CD4-positive, alpha-beta memory T cell (primary cell): ENCODE results near the gene PPIL1. TPM values are rescaled to one million over a fixed set of nuclear protein-coding genes. Genes with fewer than 3 reads are reported as not detected.

Experiments
- CTCF ChIA-PET: fragments of 350-600 bp; sonication (Branson Sonifier 250); formaldehyde crosslinking; loops from one replicate; lab custom pipeline; 2021; ENCODE audit warnings: inconsistent platforms; ENCODE audit not compliant: partially characterized antibody; lab: Charles Lee
- POLR2A ChIA-PET: fragments of 350-600 bp; sonication (Branson Sonifier 250); formaldehyde crosslinking; loops from one replicate; lab custom pipeline; 2021; ENCODE audit not compliant: partially characterized antibody; lab: Charles Lee
- DNase-seq, 5 donors: peaks; one replicate each; pipeline versions ENCODE4 v3.0.0 to v3.0.0-alpha.2; 2020 to 2022; ENCODE audit warnings: mixed read lengths in 1 of 5
- H3K27ac ChIP-seq: one replicate; pipeline ENCODE4 v1.7.0; 2013; ENCODE audit warnings: low read depth, low read length
- H3K27me3 ChIP-seq: 2 replicates; pipeline ENCODE4 v1.7.0; 2013; ENCODE audit warnings: mild to moderate bottlenecking, low read length, moderate library complexity; ENCODE audit not compliant: insufficient read depth
- H3K36me3 ChIP-seq: 2 replicates; pipeline ENCODE4 v1.7.0; 2013; ENCODE audit warnings: mild to moderate bottlenecking, low read length, moderate library complexity; ENCODE audit not compliant: insufficient read depth
- H3K4me1 ChIP-seq: 2 replicates; pipeline ENCODE4 v1.7.0; 2013; ENCODE audit warnings: mild to moderate bottlenecking, low read length, moderate library complexity; ENCODE audit not compliant: insufficient read depth
- H3K4me3 ChIP-seq, 2 donors: one replicate each; pipeline ENCODE4 v1.7.0; 2013; ENCODE audit warnings: low read length in 2 of 2, mild to moderate bottlenecking in 1 of 2
- H3K9me3 ChIP-seq, 2 donors: one replicate each; pipeline ENCODE4 v1.7.0; 2013; ENCODE audit warnings: low read length in 2 of 2, control low read depth in 1 of 2; ENCODE audit not compliant: control insufficient read depth in 1 of 2
- H3K27ac Mint-ChIP-seq, 7 donors: one replicate each; pipeline ENCODE4 v1.8.0; 2020 to 2021; ENCODE audit warnings: mixed read lengths in 7 of 7, mild to moderate bottlenecking in 6 of 7, inconsistent platforms in 3 of 7, moderate library complexity in 3 of 7
- H3K27me3 Mint-ChIP-seq, 2 donors: one replicate each; pipeline ENCODE4 v1.8.0; 2020 to 2021; ENCODE audit warnings: mixed read lengths in 2 of 2
- H3K36me3 Mint-ChIP-seq, 2 donors: one replicate each; pipeline ENCODE4 v1.8.0; 2020 to 2021; ENCODE audit warnings: mixed read lengths in 2 of 2, inconsistent platforms in 1 of 2, mild to moderate bottlenecking in 1 of 2
- H3K4me1 Mint-ChIP-seq, 4 donors: one replicate each; pipeline ENCODE4 v1.8.0; 2020 to 2021; ENCODE audit warnings: mixed read lengths in 4 of 4, mild to moderate bottlenecking in 1 of 4
- H3K4me3 Mint-ChIP-seq, 8 donors: one replicate each; pipeline ENCODE4 v1.8.0; 2020 to 2021; ENCODE audit warnings: mixed read lengths in 8 of 8, mild to moderate bottlenecking in 7 of 8, moderate library complexity in 6 of 8, inconsistent platforms in 3 of 8
- H3K9me3 Mint-ChIP-seq, 8 donors: one replicate each; pipeline ENCODE4 v1.8.0; 2020 to 2021; ENCODE audit warnings: mixed read lengths in 8 of 8, mild to moderate bottlenecking in 5 of 8, inconsistent platforms in 3 of 8, moderate library complexity in 1 of 8
- intact Hi-C: fragments of 100-400 bp; cut with micrococcal nuclease; formaldehyde crosslinking; loops from one replicate; pipeline ENCODE4 v1.15.1; 2023
- polyA plus RNA-seq, 2 donors: library from polyadenylated mRNA; unstranded; fragments of 300-500 nt; fragmentation: Illumina TruSeq; gene quantifications; one replicate each; pipeline ENCODE4 v1.2.3, GENCODE V29; 2021
- total RNA-seq, 2 experiments: library from RNA; stranded (reverse); gene quantifications; one replicate each; pipeline ENCODE4 v1.2.3, GENCODE V29; 2021

The PPIL1 gene
- total RNA-seq (1 to 10 TPM; 8.4 to 9.2 TPM), polyA plus RNA-seq (10 to 100 TPM; 18.6 to 19.7 TPM)

DNA sequence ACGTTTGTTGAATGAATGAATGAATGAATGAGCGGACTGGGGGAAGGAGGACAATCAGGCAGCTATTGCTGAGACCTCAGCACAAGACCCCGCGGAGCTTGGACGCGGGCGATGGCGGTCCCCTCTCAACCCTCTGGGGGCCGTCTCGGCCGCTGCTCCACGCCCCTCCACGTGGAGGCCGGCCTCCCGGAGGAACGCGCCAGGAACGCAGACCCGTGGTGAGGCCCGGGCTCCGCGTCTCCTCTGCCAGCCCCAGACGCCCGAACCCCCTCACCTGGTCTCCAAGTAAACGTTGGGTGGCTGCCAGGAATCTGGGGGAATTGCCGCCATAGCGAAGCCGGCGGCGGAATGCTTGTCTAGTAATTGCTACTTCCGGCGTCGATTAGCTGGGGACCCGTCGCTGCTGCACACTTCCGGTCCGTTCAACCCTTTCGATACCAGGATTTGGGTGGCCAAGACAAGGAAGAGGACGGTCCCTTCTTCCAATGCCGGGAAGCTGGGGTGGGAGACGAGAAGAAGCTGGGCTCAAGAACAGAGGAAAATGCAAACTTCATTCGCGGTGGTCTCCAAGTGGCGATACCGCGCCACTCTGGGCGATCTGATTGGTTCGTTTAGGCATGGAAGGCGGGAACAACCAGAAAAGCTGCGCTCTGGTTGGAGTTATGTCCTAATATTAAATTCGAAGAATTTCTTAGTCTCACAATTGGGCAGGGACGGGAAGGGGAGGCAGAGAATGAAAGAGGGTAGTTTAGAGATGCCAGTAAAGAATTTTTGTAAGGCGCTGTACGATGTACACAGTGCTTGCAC, at the start of gene PPIL1:
Gene PPIL1, minus strand, starts transcription at position 361 of the 807 bp plus-strand sequence. Its CDS starts 31 bp downstream, at position 330.
- POLR2A ChIA-PET: interaction anchor here (0.6 to 4.5 kb wide), 16 partner anchors 10 to 1839 kb away, joined by 3 to 69 read pairs (median 5); partner anchors contain the start of genes C6orf89, CMTR1, MTCH1 and PI16
- peaks cover 22 to 37% (median 31%) of the 10 kb centered on the region in 4 donors for H3K4me1 Mint-ChIP-seq
- H3K36me3 Mint-ChIP-seq: peaks cover 20% of the 10 kb centered on the region in 2 donors
- H3K9me3 ChIP-seq: no peaks in the 10 kb centered on the region
- intact Hi-C loops: loop anchor here (1.0 kb wide), 2 partner anchors 11 to 280 kb away; partner anchors contain the start of genes C6orf89 and SRSF3
- CTCF ChIA-PET: interaction anchor here (0.7 to 5.3 kb wide), 15 partner anchors 10 to 335 kb away, joined by 3 to 88 read pairs (median 4); partner anchors contain the start of gene C6orf89
- peak within 1 kb of the TSS; percentile 95 to 96 for H3K4me3 ChIP-seq
- H3K4me1 ChIP-seq: peaks cover 23% of the 10 kb centered on the region
- H3K27ac Mint-ChIP-seq: peak within 1 kb of the TSS; percentile 91 to 100 (median 98)
- peak within 1 kb of the TSS; percentile 95 to 100 (median 98) for H3K4me3 Mint-ChIP-seq
- H3K27me3 Mint-ChIP-seq: peaks cover 0 to 1% of the 10 kb centered on the region in 2 donors
- DNase-seq: peak; percentile 91 to 94 (median 92)
- H3K27me3 ChIP-seq: no peaks in the 10 kb centered on the region
- H3K27ac ChIP-seq: peak within 1 kb of the TSS; percentile 87
- peaks cover 0 to 2% (median 0%) of the 10 kb centered on the region in 8 donors for H3K9me3 Mint-ChIP-seq
- no peaks in the 10 kb centered on the region for H3K36me3 ChIP-seq

DNA sequence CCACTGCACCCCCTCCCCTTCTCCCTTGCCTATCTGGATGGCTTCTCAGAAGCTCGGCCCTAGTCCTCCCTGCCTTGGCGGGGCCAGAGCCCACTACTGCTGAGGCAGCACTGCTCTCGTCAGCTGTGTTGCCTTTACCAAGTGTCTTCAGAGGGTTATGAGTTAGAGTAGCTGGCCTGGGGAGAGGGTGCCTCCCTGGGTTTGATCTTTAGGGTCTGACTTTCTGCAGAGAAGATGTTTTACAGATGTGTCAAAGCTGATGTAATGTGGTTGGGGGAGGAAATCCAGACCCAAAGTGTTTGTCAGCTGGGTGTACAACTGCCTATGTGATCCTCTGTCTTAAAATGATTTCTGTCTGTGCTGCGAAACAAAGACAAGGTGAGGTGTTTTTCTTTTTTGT, 49.5 kb upstream of the PPIL1 start:
- no peaks in the 10 kb centered on the region for H3K27me3 Mint-ChIP-seq
- POLR2A ChIA-PET: interaction anchor here (1.2 kb wide), 2 partner anchors 43 to 62 kb away, joined by 3 to 4 read pairs; partner anchors contain the start of gene MTCH1
- peaks cover 41% of the 10 kb centered on the region for H3K36me3 ChIP-seq

GRCh38 chr6:36920546-36920945, 45.9 kb upstream of the PPIL1 start:
- H3K4me3 ChIP-seq: no peak overlapping the region
- Mint-ChIP-seq H3K4me1 (peaks cover 0 to 8% (median 2%) of the 10 kb centered on the region in 4 donors), H3K36me3 (peaks cover 36 to 74% of the 10 kb centered on the region in 2 donors), H3K9me3 (no peaks in the 10 kb centered on the region), H3K27me3 (no peaks in the 10 kb centered on the region), H3K4me3 (no peak overlapping the region), H3K27ac (no peak overlapping the region)
- H3K4me1 ChIP-seq: no peaks in the 10 kb centered on the region
- no peaks in the 10 kb centered on the region for H3K9me3 ChIP-seq
- H3K36me3 ChIP-seq: peaks cover 69% of the 10 kb centered on the region
- intact Hi-C loops: no loop called here
- no peak for DNase-seq
- H3K27me3 ChIP-seq: no peaks in the 10 kb centered on the region
- no peak overlapping the region for H3K27ac ChIP-seq
- ChIA-PET CTCF (no interaction called here), POLR2A (no interaction called here)

More for the DNA sequence above, 49.5 kb upstream of the PPIL1 start:
- Histone ChIP-seq H3K9me3 (no peaks in the 10 kb centered on the region), H3K4me3 (no peak overlapping the region), H3K27me3 (no peaks in the 10 kb centered on the region), H3K27ac (no peak overlapping the region), H3K4me1 (no peaks in the 10 kb centered on the region)
- Mint-ChIP-seq H3K9me3 (no peaks in the 10 kb centered on the region), H3K4me3 (no peak overlapping the region), H3K36me3 (peaks cover 24 to 56% of the 10 kb centered on the region in 2 donors), H3K27ac (peak overlapping the region in 3 of 7 donors; percentile 36 to 62 (median 48)), H3K4me1 (peaks cover 0 to 2% (median under 1%) of the 10 kb centered on the region in 4 donors)
- intact Hi-C loops: no loop called here
- CTCF ChIA-PET: no interaction called here
- no peak for DNase-seq

DNA sequence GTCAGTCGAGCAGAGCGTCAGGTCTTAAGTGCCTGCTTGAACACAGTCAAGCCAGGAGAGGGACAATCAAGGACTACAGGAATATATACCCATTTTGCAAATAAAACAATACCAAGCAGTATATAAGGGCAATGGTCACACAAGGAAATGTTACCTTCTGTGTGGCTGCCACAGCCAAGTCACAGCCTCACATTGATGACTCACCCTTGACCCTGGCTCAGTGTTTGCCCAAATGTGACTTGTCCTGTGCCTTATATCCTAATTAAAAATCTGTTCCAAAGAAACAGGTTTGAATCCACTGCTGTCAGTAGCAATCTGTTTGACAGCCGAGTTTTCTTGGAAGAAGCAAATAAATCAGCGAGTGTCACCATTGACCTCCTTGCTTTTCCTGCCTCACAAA, 45.4 kb upstream of the PPIL1 start:
- no peaks in the 10 kb centered on the region for H3K9me3 Mint-ChIP-seq
- no peak overlapping the region for H3K4me3 Mint-ChIP-seq
- Histone ChIP-seq H3K27ac (no peak overlapping the region), H3K4me3 (no peak overlapping the region), H3K4me1 (peaks cover 5% of the 10 kb centered on the region), H3K36me3 (peaks cover 73% of the 10 kb centered on the region), H3K27me3 (no peaks in the 10 kb centered on the region), H3K9me3 (no peaks in the 10 kb centered on the region)
- H3K27me3 Mint-ChIP-seq: no peaks in the 10 kb centered on the region
- H3K36me3 Mint-ChIP-seq: peaks cover 35 to 75% of the 10 kb centered on the region in 2 donors
- DNase-seq: no peak
- intact Hi-C loops: no loop called here
- ChIA-PET CTCF (no interaction called here), POLR2A (no interaction called here)
- H3K27ac Mint-ChIP-seq: no peak overlapping the region
- peaks cover 0 to 12% (median 1%) of the 10 kb centered on the region in 4 donors for H3K4me1 Mint-ChIP-seq

GRCh38 chr6:36917541-36918193, 43.1 kb upstream of the PPIL1 start:
- H3K27ac ChIP-seq: no peak overlapping the region
- no peaks in the 10 kb centered on the region for H3K27me3 ChIP-seq
- H3K9me3 ChIP-seq: no peaks in the 10 kb centered on the region
- peaks cover 35 to 63% of the 10 kb centered on the region in 2 donors for H3K36me3 Mint-ChIP-seq
- no peak for DNase-seq
- intact Hi-C loops: no loop called here
- no peak overlapping the region for H3K4me3 ChIP-seq
- H3K9me3 Mint-ChIP-seq: no peaks in the 10 kb centered on the region
- H3K27ac Mint-ChIP-seq: peak overlapping the region in 1 of 7 donors; percentile 35
- H3K4me1 ChIP-seq: peaks cover 29% of the 10 kb centered on the region
- CTCF ChIA-PET: interaction anchor here (1.3 to 2.3 kb wide), 2 partner anchors 14 to 100 kb away, joined by 3 to 8 read pairs; no protein-coding TSS in a partner anchor
- POLR2A ChIA-PET: no interaction called here
- peaks cover 12 to 36% (median 21%) of the 10 kb centered on the region in 4 donors for H3K4me1 Mint-ChIP-seq
- no peaks in the 10 kb centered on the region for H3K27me3 Mint-ChIP-seq
- no peak overlapping the region for H3K4me3 Mint-ChIP-seq
- peaks cover 55% of the 10 kb centered on the region for H3K36me3 ChIP-seq

DNA sequence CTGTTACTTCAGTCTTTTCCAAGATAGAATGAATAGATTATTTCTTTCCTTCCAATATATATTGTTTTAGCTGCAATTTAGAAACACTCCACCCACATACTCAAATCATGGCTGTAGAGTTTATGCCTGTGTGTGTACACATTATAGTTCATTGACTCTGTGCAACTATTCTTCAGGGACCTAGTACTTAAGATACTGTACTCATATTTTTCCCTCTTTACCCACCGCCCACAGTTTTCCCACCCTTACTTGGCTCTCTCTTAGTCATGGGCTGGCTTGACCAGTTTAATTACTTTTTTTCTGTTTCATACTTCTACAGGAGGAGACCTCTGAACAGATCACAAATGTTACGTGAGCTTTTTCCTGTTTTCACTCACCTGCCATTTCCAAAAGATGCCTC, 41.5 kb upstream of the PPIL1 start:
- Histone ChIP-seq H3K36me3 (peaks cover 52% of the 10 kb centered on the region), H3K27me3 (no peaks in the 10 kb centered on the region), H3K9me3 (no peaks in the 10 kb centered on the region), H3K4me3 (no peak overlapping the region), H3K4me1 (peaks cover 42% of the 10 kb centered on the region), H3K27ac (no peak overlapping the region)
- intact Hi-C loops: no loop called here
- Mint-ChIP-seq H3K36me3 (peaks cover 32 to 66% of the 10 kb centered on the region in 2 donors), H3K27ac (peak overlapping the region in 4 of 7 donors; percentile 1 to 71 (median 34)), H3K9me3 (no peaks in the 10 kb centered on the region), H3K4me1 (peaks cover 23 to 49% (median 33%) of the 10 kb centered on the region in 4 donors), H3K27me3 (no peaks in the 10 kb centered on the region), H3K4me3 (peak overlapping the region in 1 of 8 donors; percentile 23)
- ChIA-PET CTCF (interaction anchor here (1.1 to 3.1 kb wide), 2 partner anchors 31 to 256 kb away, joined by 3 to 16 read pairs; partner anchors contain the start of gene C6orf89), POLR2A (no interaction called here)
- DNase-seq: no peak
